Camera-type eye (tissue), 1 donor: Measurements from ENCODE around the gene AGTR1. TPM values are rescaled to one million over a fixed set of nuclear protein-coding genes. Genes with fewer than 3 reads are reported as not detected.

ENCODE experiments used
- total RNA-seq: library from RNA; depleted of rRNA; stranded (reverse); fragments of >200 nt; gene quantifications from one replicate; pipeline ENCODE4 v1.2.3, GENCODE V29; 2014

The AGTR1 gene
- total RNA-seq: 3.5 TPM

DNA sequence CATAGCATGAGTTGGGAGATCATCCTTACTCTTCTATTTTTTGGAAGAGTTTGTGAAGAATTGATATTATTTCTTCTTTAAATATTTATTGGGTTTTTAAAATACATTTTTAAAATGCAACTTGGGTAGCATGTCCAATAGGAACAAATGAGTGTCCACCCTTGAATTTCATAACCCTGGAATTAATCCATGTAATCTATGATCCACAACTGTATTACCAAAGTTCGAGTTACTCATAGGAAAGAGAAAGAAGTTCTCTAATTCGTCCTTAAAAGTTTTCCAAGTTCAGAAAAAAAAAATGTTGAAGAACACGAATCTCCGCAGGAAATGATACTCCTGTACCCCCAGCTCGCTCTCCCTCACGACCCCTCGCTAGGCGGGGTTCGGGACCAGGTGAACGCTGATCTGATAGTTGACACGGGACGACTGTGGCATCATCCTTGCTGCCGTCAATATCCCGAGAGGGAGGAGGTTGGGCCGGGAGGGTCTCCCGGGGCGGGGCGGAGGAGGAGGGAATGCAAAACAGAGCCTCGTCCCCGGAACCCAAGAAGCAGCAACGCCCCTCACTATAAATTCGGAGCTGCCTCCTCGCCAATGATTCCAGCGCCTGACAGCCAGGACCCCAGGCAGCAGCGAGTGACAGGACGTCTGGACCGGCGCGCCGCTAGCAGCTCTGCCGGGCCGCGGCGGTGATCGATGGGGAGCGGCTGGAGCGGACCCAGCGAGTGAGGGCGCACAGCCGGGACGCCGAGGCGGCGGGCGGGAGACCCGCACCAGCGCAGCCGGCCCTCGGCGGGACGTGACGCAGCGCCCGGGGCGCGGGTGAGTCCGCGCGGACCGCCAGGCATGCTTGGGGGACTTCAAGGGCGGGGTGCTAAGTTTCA, at the start of gene AGTR1:
AGTR1 (plus strand) TSS at position 598 of the 884 bp plus-strand sequence. CDS start 43,133 bp downstream, outside the sequence.

Other genes with a start within 250 kb of the AGTR1 start
- 6.6 TPM for gene CPB1, start 129.9 kb downstream of the AGTR1 start, total RNA-seq
- gene CPA3, start 167.4 kb downstream of the AGTR1 start, total RNA-seq: 8.6 TPM